Measurements from ENCODE around the gene PAF1. TPM values are rescaled to one million over a fixed set of nuclear protein-coding genes. Genes with fewer than 3 reads are reported as not detected.

PAF1 gene
- total RNA-seq, 1 experiment from 2014 or later, result 901 TPM

GRCh38 chr19:39385629-39386411 lies 5.1 kb downstream of the PAF1 start:
- no peaks in the 10 kb centered on the region for H3K27me3 ChIP-seq (ENCODE audit: control insufficient read depth, insufficient read depth, low read length)
- TF ChIP-seq REST (IDR thresholded peaks at IDR 0.05; ENCODE audit: insufficient read depth in 1 of 2, low read depth in 2 of 2, low read length in 1 of 2), result no peak
- no peak for TF ChIP-seq CTCF (IDR thresholded peaks at IDR 0.05)
- no peak for TF ChIP-seq SIN3A (IDR thresholded peaks at IDR 0.05; ENCODE audit: borderline replicate concordance, insufficient read depth, low read depth, low read length)
- no peak for TF ChIP-seq TCF7L2 (IDR thresholded peaks at IDR 0.05; ENCODE audit: low read depth, low read length)
- TF ChIP-seq POLR2AphosphoS5 (IDR thresholded peaks at IDR 0.05; ENCODE audit: low read depth, low read length), result no peak
- peaks cover 37% of the 10 kb centered on the region for H3K4me1 ChIP-seq (ENCODE audit: control insufficient read depth, insufficient read depth, low read length)
- ATAC-seq, result no peak
- no peak for DNase-seq (ENCODE audit: low read depth, low spot score)
- peaks cover 87% of the 10 kb centered on the region for H3K36me3 ChIP-seq (ENCODE audit: control insufficient read depth, insufficient read depth, low read length)
- intact Hi-C loops (cut with micrococcal nuclease; ENCODE audit: unreplicated experiment), result no loop called here
- no peak overlapping the region for H3K4me3 ChIP-seq (ENCODE audit: low read depth in 2 of 2, low read length in 2 of 2)
- no peaks in the 10 kb centered on the region for H3K9me3 ChIP-seq (ENCODE audit: control insufficient read depth, insufficient read depth, low read depth, low read length)
- in situ Hi-C loops (cut with HindIII; ENCODE audit: low pct_unique_long_range_greater_than_20kb, low sequenced_read_pairs), result no loop called here
- BruUV-seq (replicated peaks), result TSS peak; percentile 88
- POLR2A ChIA-PET, result interaction anchor here (0.5 to 2.0 kb wide), 21 partner anchors 10 to 862 kb away, joined by 3 to 12 read pairs (median 6); partner anchors contain the start of genes PLEKHG2, RPS16 and SAMD4B
- H3K27ac ChIP-seq (ENCODE audit: low read length), result peak overlapping the region; percentile 0; the same call in 1 of the 2 replicates
- CTCF ChIA-PET, result interaction anchor here (0.6 to 1.5 kb wide), 9 partner anchors 12 to 751 kb away, joined by 3 to 12 read pairs (median 4); no protein-coding TSS in a partner anchor

GRCh38 chr19:39384839-39385568 lies 5.9 kb downstream of the PAF1 start:
- Histone ChIP-seq H3K27ac (ENCODE audit: low read length) (peak overlapping the region; percentile 0; the same call in 1 of the 2 replicates), H3K4me1 (ENCODE audit: control insufficient read depth, insufficient read depth, low read length) (peaks cover 33% of the 10 kb centered on the region), H3K36me3 (ENCODE audit: control insufficient read depth, insufficient read depth, low read length) (peaks cover 95% of the 10 kb centered on the region), H3K4me3 (ENCODE audit: low read depth in 2 of 2, low read length in 2 of 2) (no peak overlapping the region), H3K27me3 (ENCODE audit: control insufficient read depth, insufficient read depth, low read length) (no peaks in the 10 kb centered on the region), H3K9me3 (ENCODE audit: control insufficient read depth, insufficient read depth, low read depth, low read length) (no peaks in the 10 kb centered on the region)
- no TSS peak for BruUV-seq (replicated peaks)
- in situ Hi-C loops (cut with HindIII; ENCODE audit: low pct_unique_long_range_greater_than_20kb, low sequenced_read_pairs), result no loop called here
- ChIA-PET CTCF (interaction anchor here (0.7 to 3.0 kb wide), 9 partner anchors 13 to 750 kb away, joined by 4 to 20 read pairs (median 4); no protein-coding TSS in a partner anchor), POLR2A (interaction anchor here (0.5 to 2.0 kb wide), 17 partner anchors 9 to 557 kb away, joined by 3 to 12 read pairs (median 6); partner anchors contain the start of genes PLEKHG2 and RPS16)
- intact Hi-C loops (cut with micrococcal nuclease; ENCODE audit: unreplicated experiment), result no loop called here
- TF ChIP-seq POLR2AphosphoS5 (IDR thresholded peaks at IDR 0.05; ENCODE audit: low read depth, low read length) (no peak), REST (IDR thresholded peaks at IDR 0.05; ENCODE audit: insufficient read depth in 1 of 2, low read depth in 2 of 2, low read length in 1 of 2) (no peak), SIN3A (IDR thresholded peaks at IDR 0.05; ENCODE audit: borderline replicate concordance, insufficient read depth, low read depth, low read length) (no peak), TCF7L2 (IDR thresholded peaks at IDR 0.05; ENCODE audit: low read depth, low read length) (no peak), CTCF (IDR thresholded peaks at IDR 0.05) (no peak)
- ATAC-seq (peak; percentile 11), DNase-seq (ENCODE audit: low read depth, low spot score) (no peak)
